K562 (cell line): ENCODE data around the gene FYB2. TPM values are rescaled to one million over a fixed set of nuclear protein-coding genes. Genes with fewer than 3 reads are reported as not detected.

Experiments
- ATAC-seq: fragments of 200-7000 bp; cut with Tn5 transposase; 3 replicates; pipeline ENCODE4 v1.9.1; 2020; ENCODE audit warnings: moderate library complexity
- BruUV-seq: library from RNA; stranded (reverse); fragments of 400-500 nt; replicated peaks from 2 replicates; lab custom pipeline; 2021; lab: Mats Ljungman, UMichigan
- CTCF ChIA-PET: fragments of 300-600 bp; formaldehyde crosslinking; extraction: SDS; loops from one replicate; lab custom pipeline; 2021; ENCODE audit warnings: low intra/inter-chr PET ratio; lab: Yijun Ruan, JAX
- POLR2A ChIA-PET: fragments of 300-600, 350-650 bp; sonication (Branson Sonifier 250); formaldehyde crosslinking; extraction: SDS; loops from one replicate; lab custom pipeline; 2021; ENCODE audit warnings: antibody characterized with exemption, inconsistent platforms; lab: Yijun Ruan, JAX
- DNase-seq, 4 experiments: peaks; one replicate each; pipeline versions ENCODE4 v3.0.0 to v3.0.0-alpha.2; 2011 to 2018; ENCODE audit warnings: low spot score in 3 of 4, mixed read lengths in 3 of 4; ENCODE audit errors: extremely low read depth in 1 of 4
- FAIRE-seq: peaks from 2 replicates; lab custom pipeline; 2011; peaks lifted over from hg19 to GRCh38; lab: Jason Lieb, UNC
- H2AFZ ChIP-seq: 2 replicates; pipeline ENCODE4 v1.6.0; 2011; ENCODE audit warnings: low read depth, low read length, control low read depth, inconsistent platforms
- H3K27ac ChIP-seq: fragments of 200-600 bp; 3 replicates; pipeline ENCODE4 v1.8.0; 2011; ENCODE audit warnings: low read depth, mild to moderate bottlenecking, control low read depth, inconsistent platforms, low read length, moderate library complexity, mixed read lengths; ENCODE audit errors: extremely low read depth
- H3K27me3 ChIP-seq, 2 experiments: fragments of 300-600 bp in 1 of 2; 2 replicates in 1 of 2; 3 replicates in 1 of 2; pipeline versions ENCODE4 v1.6.0 to v1.8.0; 2011; ENCODE audit warnings: inconsistent platforms in 2 of 2, low read length in 2 of 2, mild to moderate bottlenecking in 1 of 2, mixed read lengths in 1 of 2, moderate library complexity in 1 of 2; ENCODE audit not compliant: control insufficient read depth in 2 of 2, insufficient read depth in 2 of 2
- H3K36me3 ChIP-seq: fragments of 300-600 bp; 3 replicates; pipeline ENCODE4 v1.8.0; 2011; ENCODE audit warnings: mild to moderate bottlenecking, low read length, inconsistent platforms; ENCODE audit not compliant: control insufficient read depth, insufficient read depth
- H3K4me1 ChIP-seq, 2 experiments: fragments of 200-600 bp in 1 of 2; replicated peaks in 1 of 2; 2 replicates in 1 of 2; 3 replicates in 1 of 2; pipeline versions ENCODE4 v1.5.1 to v1.8.0; 2011; ENCODE audit warnings: inconsistent platforms in 2 of 2, low read length in 2 of 2, mild to moderate bottlenecking in 1 of 2, mixed read lengths in 1 of 2, moderate library complexity in 1 of 2; ENCODE audit not compliant: control insufficient read depth in 2 of 2, insufficient read depth in 2 of 2
- H3K4me2 ChIP-seq: 2 replicates; pipeline ENCODE4 v1.6.1; 2011; ENCODE audit warnings: low read length, control low read depth, inconsistent platforms, mixed read lengths; ENCODE audit not compliant: insufficient read depth
- H3K4me3 ChIP-seq: fragments of 200-600 bp; sonication (generic), shearing (Covaris generic); 2 replicates; pipeline ENCODE4 v1.5.1; 2016; ENCODE audit warnings: control low read depth, inconsistent platforms
- H3K79me2 ChIP-seq: fragments of 200-600 bp; 3 replicates; pipeline ENCODE4 v1.8.0; 2011; ENCODE audit warnings: low read length, inconsistent platforms; ENCODE audit not compliant: control insufficient read depth, insufficient read depth
- H3K9ac ChIP-seq, 2 experiments: 2 replicates each; pipeline versions ENCODE4 v1.6.0 to v1.6.1; 2011; ENCODE audit warnings: low read depth in 2 of 2, low read length in 2 of 2, control low read depth in 1 of 2, inconsistent platforms in 1 of 2, mild to moderate bottlenecking in 1 of 2, mixed read lengths in 1 of 2; ENCODE audit not compliant: insufficient read depth in 1 of 2
- H3K9me1 ChIP-seq: one replicate; pipeline ENCODE4 v1.6.0; 2011; ENCODE audit warnings: inconsistent platforms, mild to moderate bottlenecking, low read length, moderate library complexity; ENCODE audit not compliant: control insufficient read depth, insufficient read depth
- H3K9me3 ChIP-seq: replicated peaks from 2 replicates; pipeline ENCODE4 v1.5.1; 2011; ENCODE audit warnings: low read depth, low read length, inconsistent platforms; ENCODE audit not compliant: control insufficient read depth, insufficient read depth
- H4K20me1 ChIP-seq: replicated peaks from 2 replicates; pipeline ENCODE4 v1.6.1; 2011; ENCODE audit warnings: low read length, inconsistent platforms, mixed read lengths; ENCODE audit not compliant: control insufficient read depth, insufficient read depth
- CCAR2 ChIP-seq: fragments of 200-400 bp; formaldehyde crosslinking; IDR thresholded peaks from 2 replicates; pipeline ENCODE4 v1.6.1; 2017; ENCODE audit warnings: mild to moderate bottlenecking, low read depth, low read length
- HDGF ChIP-seq: fragments of 450-650 bp; IDR thresholded peaks from 2 replicates; pipeline ENCODE4 v1.6.1; 2016
- RNF2 ChIP-seq: sonication (generic); IDR thresholded peaks from 2 replicates; pipeline ENCODE4 v1.6.1; 2016
- SPI1 ChIP-seq: IDR thresholded peaks from 2 replicates; pipeline ENCODE4 v1.6.1; 2011; ENCODE audit warnings: low read depth, low read length, control low read depth, borderline replicate concordance
- SRSF1 ChIP-seq: fragments of 200-400 bp; formaldehyde crosslinking; IDR thresholded peaks from 2 replicates; pipeline ENCODE4 v1.6.1; 2017; ENCODE audit warnings: mild to moderate bottlenecking, low read depth, low read length, moderate library complexity
- THRAP3 ChIP-seq: fragments of 450-650 bp; IDR thresholded peaks from 2 replicates; pipeline ENCODE4 v1.6.1; 2016; ENCODE audit warnings: mild to moderate bottlenecking, inconsistent platforms, borderline replicate concordance
- U2AF1 ChIP-seq: fragments of 200-400 bp; formaldehyde crosslinking; optimal IDR thresholded peaks from 2 replicates; pipeline ENCODE3; 2017; ENCODE audit warnings: mild to moderate bottlenecking, low read depth, low read length, moderate library complexity
- ZNF12 ChIP-seq: sonication (generic); formaldehyde crosslinking; IDR thresholded peaks from 2 replicates; pipeline ENCODE4 v1.4.0; 2020; ENCODE audit warnings: mild to moderate bottlenecking, missing genetic modification reagents
- ZNF592 ChIP-seq: fragments of 450-650 bp; IDR thresholded peaks from 2 replicates; pipeline ENCODE4 v1.6.1; 2017; ENCODE audit warnings: antibody characterized with exemption, mild to moderate bottlenecking
- WGBS: fragments of 100-300 bp; shearing (Covaris generic); methylation state at CpG from one replicate; pipeline ENCODE4 v1.1.6; 2016; ENCODE audit warnings: low coverage, mixed read lengths; ENCODE audit not compliant: insufficient coverage; ENCODE audit errors: missing lambda C conversion rate; 5-methylcytosine and 5-hydroxymethylcytosine counted together
- in situ Hi-C: fragments of 300-500 bp; cut with MboI; formaldehyde crosslinking; loops from 4 replicates; pipeline ENCODE4 v1.15.0; 2018; ENCODE audit warnings: inconsistent platforms, mixed read lengths
- intact Hi-C: fragments of 100-400 bp; cut with micrococcal nuclease; formaldehyde crosslinking; loops from 2 replicates; pipeline ENCODE4 v1.14.2; 2022
- polyA plus RNA-seq, 8 experiments: library from polyadenylated mRNA; depleted of rRNA in 4 of 8; stranded (reverse) in 5 of 8; unstranded in 3 of 8; fragments of >200 nt; fragmentation: Nextera tagmentation in 2 of 8; fragmentation: Illumina TruSeq in 1 of 8; extraction: Ambion mirVana in 2 of 8; extraction: Trizol in 1 of 8; gene quantifications; 2 replicates each; pipeline versions ENCODE4 v1.2.1 to v1.2.3, GENCODE V29; 2011 to 2014; ENCODE audit warnings: inconsistent platforms in 1 of 8, missing spikeins in 1 of 8
- total RNA-seq, 7 experiments: library from RNA; depleted of rRNA in 6 of 7; stranded (reverse); fragments of >200 nt in 6 of 7; fragmentation: Illumina TruSeq in 2 of 7; extraction: Trizol in 2 of 7; gene quantifications; 2 replicates each; pipeline versions ENCODE4 v1.2.1 to v1.2.3, GENCODE V29; 2011 to 2021; ENCODE audit warnings: low replicate concordance in 1 of 7
- TF ChIP-seq, protein P1 (sequence below): fragments of 450-650 bp; IDR thresholded peaks from 2 replicates; pipeline ENCODE4 v1.6.1; 2016; ENCODE audit warnings: mild to moderate bottlenecking

The FYB2 gene
- total and polyA plus RNA-seq, 9 of the 15 experiments (the other 6 are each of a cell fraction or from before 2014, with no cell fraction given) = not detected

- TF ChIP-seq ZNF592 (no peak), THRAP3 (no peak), U2AF1 (no peak), SRSF1 (no peak), CCAR2 (no peak), SPI1 (no peak), HDGF (no peak), RNF2 (no peak)
Measured at GRCh38 chr1:56782773-56783172, 36.4 kb downstream of the FYB2 start (continued).

DNA sequence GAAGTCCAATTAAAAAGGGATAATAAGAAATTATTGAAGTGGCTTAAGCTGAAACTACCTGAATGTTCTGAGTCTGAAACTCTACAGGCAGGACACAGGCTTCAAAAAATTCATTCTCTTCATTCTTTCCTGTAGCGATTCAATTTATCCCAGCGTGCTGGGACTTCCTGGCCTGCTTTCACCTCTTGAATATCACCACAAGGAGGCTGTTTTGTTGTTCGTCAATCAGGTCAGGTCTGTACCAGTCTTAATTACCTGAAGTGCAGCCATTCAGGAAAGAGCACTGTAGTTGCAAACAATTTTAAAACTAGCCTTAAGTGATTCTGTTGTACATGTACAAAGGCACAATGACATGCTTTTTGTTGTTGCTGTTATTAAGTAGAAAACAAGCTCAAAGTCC lies 38.4 kb downstream of the FYB2 start:
- Histone ChIP-seq H3K9ac (no peak overlapping the region), H2AFZ (no peak overlapping the region), H3K27ac (no peak overlapping the region), H3K4me1 (no peaks in the 10 kb centered on the region), H3K36me3 (no peaks in the 10 kb centered on the region), H3K9me3 (no peaks in the 10 kb centered on the region), H3K4me3 (no peak overlapping the region), H3K79me2 (no peaks in the 10 kb centered on the region), H3K9me1 (no peaks in the 10 kb centered on the region), H4K20me1 (no peaks in the 10 kb centered on the region), H3K4me2 (no peak overlapping the region)
- in situ Hi-C loops (no loop called here), intact Hi-C loops (no loop called here)
- POLR2A ChIA-PET = interaction anchor here (0.5 kb wide), 1 partner anchor 1253 kb away, joined by 3 read pairs; no protein-coding TSS in a partner anchor
- 0% methylated on average over 3 of the region's 3 CpGs for WGBS
- BruUV-seq = no TSS peak
- ATAC-seq = no peak
- DNase-seq = no peak
- TF ChIP-seq, protein P1, sequence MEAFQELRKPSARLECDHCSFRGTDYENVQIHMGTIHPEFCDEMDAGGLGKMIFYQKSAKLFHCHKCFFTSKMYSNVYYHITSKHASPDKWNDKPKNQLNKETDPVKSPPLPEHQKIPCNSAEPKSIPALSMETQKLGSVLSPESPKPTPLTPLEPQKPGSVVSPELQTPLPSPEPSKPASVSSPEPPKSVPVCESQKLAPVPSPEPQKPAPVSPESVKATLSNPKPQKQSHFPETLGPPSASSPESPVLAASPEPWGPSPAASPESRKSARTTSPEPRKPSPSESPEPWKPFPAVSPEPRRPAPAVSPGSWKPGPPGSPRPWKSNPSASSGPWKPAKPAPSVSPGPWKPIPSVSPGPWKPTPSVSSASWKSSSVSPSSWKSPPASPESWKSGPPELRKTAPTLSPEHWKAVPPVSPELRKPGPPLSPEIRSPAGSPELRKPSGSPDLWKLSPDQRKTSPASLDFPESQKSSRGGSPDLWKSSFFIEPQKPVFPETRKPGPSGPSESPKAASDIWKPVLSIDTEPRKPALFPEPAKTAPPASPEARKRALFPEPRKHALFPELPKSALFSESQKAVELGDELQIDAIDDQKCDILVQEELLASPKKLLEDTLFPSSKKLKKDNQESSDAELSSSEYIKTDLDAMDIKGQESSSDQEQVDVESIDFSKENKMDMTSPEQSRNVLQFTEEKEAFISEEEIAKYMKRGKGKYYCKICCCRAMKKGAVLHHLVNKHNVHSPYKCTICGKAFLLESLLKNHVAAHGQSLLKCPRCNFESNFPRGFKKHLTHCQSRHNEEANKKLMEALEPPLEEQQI = no peak
- TF ChIP-seq ZNF12 (CRISPR knock-in tag) = no peak
- TF ChIP-seq, all 486 proteins: peak for 0
- no peak for FAIRE-seq
- CTCF ChIA-PET = no interaction called here
- no peaks in the 10 kb centered on the region for H3K27me3 ChIP-seq
